HCT116 (cell line): ENCODE data around the gene EARS2. TPM values are rescaled to one million over a fixed set of nuclear protein-coding genes. Genes with fewer than 3 reads are reported as not detected.

Experiments
- ATAC-seq: fragments of 200-7000 bp; cut with Tn5 transposase; 2 replicates; pipeline ENCODE4 v1.9.1; 2020; ENCODE audit warnings: mild to moderate bottlenecking, moderate library complexity
- BruUV-seq: library from RNA; stranded (reverse); fragments of 400-500 nt; replicated peaks from 2 replicates; lab custom pipeline; 2021; lab: Mats Ljungman, UMichigan
- CTCF ChIA-PET: fragments of 300-600 bp; sonication (Branson Sonifier 250); formaldehyde crosslinking; loops from one replicate; lab custom pipeline; 2021; ENCODE audit warnings: antibody characterized with exemption; lab: Charles Lee
- POLR2A ChIA-PET: fragments of 300-600, 350-600 bp; sonication (Branson Sonifier 250); formaldehyde crosslinking; loops from one replicate; lab custom pipeline; 2021; ENCODE audit warnings: antibody characterized with exemption; lab: Charles Lee
- RAD21 ChIA-PET, 2 experiments: fragments of 300-600 bp; sonication (Branson Sonifier 250); formaldehyde crosslinking; loops; one replicate each; lab custom pipeline; 2023; ENCODE audit warnings: low total read pairs in 2 of 2; ENCODE audit not compliant: uncharacterized antibody in 2 of 2, unreplicated experiment in 2 of 2, low non-redundant PET in 1 of 2; lab: Charles Lee
- DNase-seq: peaks from one replicate; pipeline ENCODE4 v3.0.0-alpha.2; 2010; ENCODE audit warnings: low read depth, low spot score
- H2AFZ ChIP-seq: fragments of 200-600 bp; shearing (Covaris generic), sonication (generic); 2 replicates; pipeline ENCODE4 v1.6.1; 2017; ENCODE audit warnings: low read depth, mixed run types, mixed read lengths, antibody characterized with exemption, low read length; ENCODE audit not compliant: poor library complexity, severe bottlenecking
- H3K27ac ChIP-seq: 2 replicates; pipeline ENCODE4 v1.5.1; 2012; ENCODE audit warnings: low read depth, low read length
- H3K27me3 ChIP-seq: fragments of 200-600 bp; sonication (generic); 2 replicates; pipeline ENCODE4 v1.6.1; 2016; ENCODE audit warnings: mixed run types, low read length, mixed read lengths; ENCODE audit not compliant: insufficient read depth
- H3K36me3 ChIP-seq, 2 experiments: fragments of 200-500 bp in 1 of 2; fragments of 200-600 bp in 1 of 2; sonication (Bioruptor generic) in 1 of 2; sonication (generic) in 1 of 2; 2 replicates each; pipeline versions ENCODE4 v1.5.1 to v1.6.1; 2014 to 2016; ENCODE audit warnings: low read length in 2 of 2, inconsistent platforms in 1 of 2, mixed read lengths in 1 of 2, mixed run types in 1 of 2; ENCODE audit not compliant: insufficient read depth in 2 of 2, control insufficient read depth in 1 of 2
- H3K4me1 ChIP-seq, 2 experiments: fragments of 200-600 bp in 1 of 2; sonication (generic) in 1 of 2; 2 replicates each; pipeline versions ENCODE4 v1.5.1 to v1.6.1; 2012 to 2017; ENCODE audit warnings: low read length in 2 of 2, inconsistent platforms in 1 of 2, mild to moderate bottlenecking in 1 of 2, mixed read lengths in 1 of 2, mixed run types in 1 of 2, moderate library complexity in 1 of 2; ENCODE audit not compliant: insufficient read depth in 2 of 2, control insufficient read depth in 1 of 2
- H3K4me2 ChIP-seq: fragments of 200-600 bp; sonication (generic); 2 replicates; pipeline ENCODE4 v1.6.1; 2017; ENCODE audit warnings: mixed run types, low read length, mixed read lengths
- H3K4me3 ChIP-seq, 2 experiments: fragments of 200-600 bp in 1 of 2; sonication (generic) in 1 of 2; replicated peaks in 1 of 2; 2 replicates each; pipeline ENCODE4 v1.5.1; 2011 to 2016; ENCODE audit warnings: low read length in 2 of 2, control low read depth in 1 of 2, low read depth in 1 of 2, mild to moderate bottlenecking in 1 of 2, mixed read lengths in 1 of 2, mixed run types in 1 of 2
- H3K79me2 ChIP-seq: fragments of 200-600 bp; sonication (generic); 2 replicates; pipeline ENCODE4 v1.6.1; 2017; ENCODE audit warnings: mild to moderate bottlenecking, mixed run types, low read length, moderate library complexity, mixed read lengths; ENCODE audit not compliant: insufficient read depth
- H3K9ac ChIP-seq: fragments of 200-600 bp; sonication (generic); 2 replicates; pipeline ENCODE4 v1.6.1; 2016; ENCODE audit warnings: low read length, mixed read lengths
- H3K9me2 ChIP-seq: fragments of 200-600 bp; sonication (generic), shearing (Covaris generic); 2 replicates; pipeline ENCODE4 v1.6.1; 2017; ENCODE audit warnings: mixed run types, mild to moderate bottlenecking, moderate library complexity; ENCODE audit not compliant: insufficient read depth
- H3K9me3 ChIP-seq, 2 experiments: fragments of 200-500 bp in 1 of 2; fragments of 200-600 bp in 1 of 2; sonication (Bioruptor generic) in 1 of 2; sonication (generic) in 1 of 2; 2 replicates each; pipeline ENCODE4 v1.6.1; 2014 to 2017; ENCODE audit warnings: low read length in 2 of 2, mixed read lengths in 2 of 2, inconsistent platforms in 1 of 2, low read depth in 1 of 2, mild to moderate bottlenecking in 1 of 2, mixed run types in 1 of 2, moderate library complexity in 1 of 2; ENCODE audit not compliant: control insufficient read depth in 1 of 2, insufficient read depth in 1 of 2
- H4K20me1 ChIP-seq: fragments of 200-600 bp; sonication (generic), shearing (Covaris generic); 2 replicates; pipeline ENCODE4 v1.6.1; 2017; ENCODE audit warnings: mixed run types, mild to moderate bottlenecking, moderate library complexity; ENCODE audit not compliant: insufficient read depth
- ATF3 ChIP-seq: IDR thresholded peaks from 2 replicates; pipeline ENCODE4 v1.6.1; 2012
- CBX3 ChIP-seq: IDR thresholded peaks from 2 replicates; pipeline ENCODE4 v1.6.1; 2012; ENCODE audit warnings: low read depth
- CTCF ChIP-seq, 3 experiments: fragments of 200-600 bp in 1 of 3; sonication (generic) in 1 of 3; IDR thresholded peaks in 2 of 3; conservative IDR thresholded peaks in 1 of 3; 2 replicates each; pipeline ENCODE4 v1.5.1; 2012 to 2017; ENCODE audit warnings: low read depth in 2 of 3, low read length in 2 of 3, antibody characterized with exemption in 1 of 3, borderline replicate concordance in 1 of 3, control low read depth in 1 of 3, mild to moderate bottlenecking in 1 of 3, mixed read lengths in 1 of 3, mixed run types in 1 of 3, moderate library complexity in 1 of 3; ENCODE audit not compliant: insufficient read depth in 1 of 3
- EGR1 ChIP-seq: IDR thresholded peaks from 2 replicates; pipeline ENCODE4 v1.6.1; 2012; ENCODE audit warnings: low read depth
- FOSL1 ChIP-seq: IDR thresholded peaks from 2 replicates; pipeline ENCODE4 v1.6.1; 2012; ENCODE audit warnings: low read depth
- JUND ChIP-seq: IDR thresholded peaks from 2 replicates; pipeline ENCODE4 v1.6.1; 2012
- POLR2A ChIP-seq: IDR thresholded peaks from 2 replicates; pipeline ENCODE4 v1.7.0; 2011; ENCODE audit warnings: borderline replicate concordance; ENCODE audit not compliant: insufficient read depth, insufficient read length; ENCODE audit errors: extremely low read depth
- POLR2AphosphoS5 ChIP-seq: IDR thresholded peaks from 2 replicates; pipeline ENCODE4 v1.6.1; 2011; ENCODE audit warnings: mild to moderate bottlenecking, low read depth, low read length, moderate library complexity
- RAD21 ChIP-seq: IDR thresholded peaks from 2 replicates; pipeline ENCODE4 v1.6.1; 2012; ENCODE audit warnings: low read depth, mild to moderate bottlenecking
- REST ChIP-seq: IDR thresholded peaks from 2 replicates; pipeline ENCODE4 v1.6.1; 2012; ENCODE audit warnings: low read depth
- SIN3A ChIP-seq: IDR thresholded peaks from 2 replicates; pipeline ENCODE4 v1.6.1; 2012; ENCODE audit warnings: low read depth
- SP1 ChIP-seq: IDR thresholded peaks from 2 replicates; pipeline ENCODE4 v1.6.1; 2012; ENCODE audit warnings: low read depth
- TCF7L2 ChIP-seq: IDR thresholded peaks from 2 replicates; pipeline ENCODE4 v1.7.0; 2011; ENCODE audit warnings: borderline replicate concordance, inconsistent platforms; ENCODE audit not compliant: insufficient read depth, insufficient read length; ENCODE audit errors: extremely low read depth
- YY1 ChIP-seq: IDR thresholded peaks from 2 replicates; pipeline ENCODE4 v1.6.1; 2011; ENCODE audit warnings: low read length, low read depth, moderate library complexity, mild to moderate bottlenecking; ENCODE audit not compliant: insufficient replicate concordance; ENCODE audit errors: extremely low read depth
- ZBTB33 ChIP-seq: IDR thresholded peaks from 2 replicates; pipeline ENCODE4 v1.6.1; 2011; ENCODE audit warnings: mild to moderate bottlenecking, low read length, moderate library complexity; ENCODE audit not compliant: insufficient replicate concordance; ENCODE audit errors: extremely low read depth
- ZFX ChIP-seq: fragments of 450-650 bp; IDR thresholded peaks from 2 replicates; pipeline ENCODE4 v1.6.1; 2017
- intact Hi-C: fragments of 100-400 bp; cut with micrococcal nuclease; formaldehyde crosslinking; loops from 2 replicates; pipeline ENCODE4 v1.10.0; 2022
- total RNA-seq: library from RNA; stranded (reverse); gene quantifications from one replicate; pipeline ENCODE4 v1.2.1, GENCODE V29; 2021; ENCODE audit not compliant: unreplicated experiment

The EARS2 gene
- total RNA-seq, 1 experiment from 2014 or later: 35.6 TPM

- Histone ChIP-seq H2AFZ (no peak overlapping the region), H3K4me1 (no peaks in the 10 kb centered on the region), H3K27me3 (no peaks in the 10 kb centered on the region), H3K36me3 (peaks cover 30 to 47% of the 10 kb centered on the region in 2 experiments), H3K27ac (no peak overlapping the region), H3K79me2 (no peaks in the 10 kb centered on the region)
- POLR2A ChIA-PET: no interaction called here
- TF ChIP-seq SP1 (no peak), CBX3 (no peak), FOSL1 (no peak), ZBTB33 (no peak), SIN3A (no peak), JUND (no peak), YY1 (no peak), RAD21 (no peak), POLR2AphosphoS5 (no peak), EGR1 (no peak), REST (no peak), ATF3 (no peak), POLR2A (no peak), TCF7L2 (no peak), ZFX (no peak), CTCF (IDR thresholded peaks at IDR 0.05 in 2 of 3, conservative IDR thresholded peaks at IDR 0.05 in 1 of 3; ENCODE audit: borderline replicate concordance in 1 of 3, insufficient read depth in 1 of 3, low read depth in 2 of 3, low read length in 2 of 3) (no peak)
- TF ChIP-seq, all 23 proteins: peak for 0
- Histone ChIP-seq H3K4me3 (no peak overlapping the region), H3K9me3 (no peaks in the 10 kb centered on the region), H3K4me2 (no peak overlapping the region), H3K9me2 (no peaks in the 10 kb centered on the region), H3K9ac (no peak overlapping the region), H4K20me1 (no peaks in the 10 kb centered on the region)
- intact Hi-C loops: no loop called here
- no TSS peak for BruUV-seq
- ChIA-PET RAD21 (no interaction called here), CTCF (no interaction called here)
- ATAC-seq (no peak), DNase-seq (no peak)
These were observed 33.8 kb downstream of the EARS2 start for GRCh38 chr16:23523321-23523720.
